HepG2 (cell line): ENCODE measurements around the gene FMO3.

Experiments
- ATF6 ChIP-seq: sonication (generic); formaldehyde crosslinking; conservative IDR thresholded peaks from 2 replicates; pipeline ENCODE4 v1.4.0; 2020; ENCODE audit warnings: missing genetic modification reagents
- FOXA1 ChIP-seq, 2 experiments: fragments of 450-650 bp in 1 of 2; sonication (generic) in 1 of 2; formaldehyde crosslinking in 1 of 2; IDR thresholded peaks; 2 replicates each; pipeline versions ENCODE4 v1.4.0 to v1.6.1; 2016 to 2020; ENCODE audit warnings: missing genetic modification reagents in 1 of 2
- GTF2F1 ChIP-seq: fragments of 150-350 bp; IDR thresholded peaks from 2 replicates; pipeline ENCODE4 v1.6.1; 2014; ENCODE audit warnings: low read length
- POLR2AphosphoS5 ChIP-seq: IDR thresholded peaks from 2 replicates; pipeline ENCODE4 v1.6.1; 2012; ENCODE audit warnings: low read depth, low read length
- TERF1 ChIP-seq: sonication (generic); formaldehyde crosslinking; IDR thresholded peaks from 2 replicates; pipeline ENCODE4 v1.8.0; 2022; ENCODE audit warnings: mild to moderate bottlenecking, missing genetic modification reagents, moderate library complexity

GRCh38 chr1:171048014-171048413, 42.7 kb upstream of the FMO3 start:
- TF ChIP-seq POLR2AphosphoS5 (no peak), ATF6 (no peak), GTF2F1 (no peak), TERF1 (CRISPR knock-in tag) (no peak), FOXA1 (IDR thresholded peaks at IDR 0.05) (no peak), FOXA1 (CRISPR knock-in tag; IDR thresholded peaks at IDR 0.05) (no peak)
